IMR-90 (cell line): Measurements from ENCODE around the gene CEP55. TPM values are rescaled to one million over a fixed set of nuclear protein-coding genes. Genes with fewer than 3 reads are reported as not detected.
A peak's percentile ranks its signal among the peaks of the same experiment; 100 is the strongest.

Experiments
- ATAC-seq: fragments of 200-7000 bp; cut with Tn5 transposase; 2 replicates; pipeline ENCODE4 v1.9.1; 2020; ENCODE audit warnings: low read depth, mild to moderate bottlenecking, moderate library complexity
- BruUV-seq: library from RNA; stranded (reverse); fragments of 400-500 nt; replicated peaks from 2 replicates; lab custom pipeline; 2021; lab: Mats Ljungman, UMichigan
- CTCF ChIA-PET: fragments of 300-600 bp; formaldehyde crosslinking; extraction: SDS; loops from one replicate; lab custom pipeline; 2021; ENCODE audit warnings: antibody characterized with exemption; lab: Yijun Ruan, JAX
- POLR2A ChIA-PET: fragments of 300-600 bp; sonication (Branson Sonifier 250); formaldehyde crosslinking; loops from one replicate; lab custom pipeline; 2022; ENCODE audit warnings: antibody characterized with exemption; ENCODE audit not compliant: unreplicated experiment; lab: Charles Lee
- DNase-seq: peaks from one replicate; pipeline ENCODE4 v3.0.0; 2013
- H2AFZ ChIP-seq: replicated peaks from 2 replicates; pipeline ENCODE3; 2013; ENCODE audit warnings: low read length, mild to moderate bottlenecking; ENCODE audit not compliant: poor library complexity
- H2AK5ac ChIP-seq: 2 replicates; pipeline ENCODE4 v1.6.1; 2013; ENCODE audit warnings: low read depth, low read length, inconsistent platforms
- H2AK9ac ChIP-seq: replicated peaks from 2 replicates; pipeline ENCODE3; 2013; ENCODE audit warnings: mild to moderate bottlenecking, low read depth, low read length, moderate library complexity; ENCODE audit not compliant: poor library complexity
- H2BK120ac ChIP-seq: 2 replicates; pipeline ENCODE4 v1.6.1; 2013; ENCODE audit warnings: low read depth, low read length, inconsistent platforms
- H2BK15ac ChIP-seq: 3 replicates; pipeline ENCODE4 v1.6.1; 2013; ENCODE audit warnings: low read depth, low read length, inconsistent platforms
- H2BK20ac ChIP-seq: 2 replicates; pipeline ENCODE4 v1.6.1; 2013; ENCODE audit warnings: low read depth, mild to moderate bottlenecking, inconsistent platforms, low read length, moderate library complexity
- H2BK5ac ChIP-seq: 2 replicates; pipeline ENCODE4 v1.6.1; 2013; ENCODE audit warnings: mild to moderate bottlenecking, low read depth, low read length, inconsistent platforms; ENCODE audit not compliant: poor library complexity, severe bottlenecking
- H3K14ac ChIP-seq: replicated peaks from 2 replicates; pipeline ENCODE4 v1.6.1; 2013; ENCODE audit warnings: low read depth, low read length, inconsistent platforms
- H3K18ac ChIP-seq: 2 replicates; pipeline ENCODE4 v1.6.1; 2013; ENCODE audit warnings: low read depth, low read length, control low read depth
- H3K23ac ChIP-seq: 2 replicates; pipeline ENCODE4 v1.6.1; 2013; ENCODE audit warnings: low read depth, low read length, inconsistent platforms
- H3K27ac ChIP-seq: 2 replicates; pipeline ENCODE4 v1.5.1; 2013; ENCODE audit warnings: mild to moderate bottlenecking, control low read depth, low read length; ENCODE audit not compliant: insufficient read depth
- H3K27me3 ChIP-seq: 2 replicates; pipeline ENCODE4 v1.6.1; 2013; ENCODE audit warnings: low read length; ENCODE audit not compliant: control insufficient read depth, insufficient read depth
- H3K36me3 ChIP-seq: 2 replicates; pipeline ENCODE4 v1.6.1; 2013; ENCODE audit warnings: low read length, mixed read lengths; ENCODE audit not compliant: control insufficient read depth, insufficient read depth
- H3K4ac ChIP-seq: 2 replicates; pipeline ENCODE4 v1.6.1; 2013; ENCODE audit warnings: low read depth, low read length, inconsistent platforms
- H3K4me1 ChIP-seq: 2 replicates; pipeline ENCODE4 v1.6.1; 2013; ENCODE audit warnings: low read length, mixed read lengths; ENCODE audit not compliant: control insufficient read depth, insufficient read depth
- H3K4me2 ChIP-seq: 2 replicates; pipeline ENCODE4 v1.6.1; 2013; ENCODE audit warnings: low read depth, mild to moderate bottlenecking, control low read depth, low read length, moderate library complexity
- H3K4me3 ChIP-seq: 2 replicates; pipeline ENCODE4 v1.5.1; 2013; ENCODE audit warnings: low read depth, mild to moderate bottlenecking, control low read depth, low read length, moderate library complexity; ENCODE audit not compliant: insufficient read depth
- H3K56ac ChIP-seq: 2 replicates; pipeline ENCODE4 v1.6.1; 2013; ENCODE audit warnings: low read length, inconsistent platforms; ENCODE audit not compliant: insufficient read depth; ENCODE audit errors: extremely low read depth
- H3K79me1 ChIP-seq, 2 experiments: 2 replicates each; pipeline ENCODE4 v1.6.1; 2013; ENCODE audit warnings: low read length in 2 of 2, inconsistent platforms in 1 of 2, low read depth in 1 of 2
- H3K9ac ChIP-seq: 2 replicates; pipeline ENCODE4 v1.6.1; 2013; ENCODE audit warnings: low read depth, low read length, control low read depth
- H3K9me1 ChIP-seq: 2 replicates; pipeline ENCODE4 v1.6.1; 2013; ENCODE audit warnings: low read length, inconsistent platforms; ENCODE audit not compliant: insufficient read depth
- H3K9me3 ChIP-seq: 2 replicates; pipeline ENCODE4 v1.6.1; 2013; ENCODE audit warnings: low read length; ENCODE audit not compliant: control insufficient read depth, insufficient read depth
- H4K20me1 ChIP-seq: 2 replicates; pipeline ENCODE4 v1.6.1; 2013; ENCODE audit warnings: low read length, inconsistent platforms; ENCODE audit not compliant: insufficient read depth
- H4K5ac ChIP-seq: 2 replicates; pipeline ENCODE4 v1.6.1; 2013; ENCODE audit warnings: mild to moderate bottlenecking, low read depth, low read length, control low read depth
- H4K8ac ChIP-seq, 2 experiments: 2 replicates each; pipeline ENCODE4 v1.6.1; 2013; ENCODE audit warnings: low read depth in 2 of 2, low read length in 2 of 2, control low read depth in 1 of 2, inconsistent platforms in 1 of 2
- H4K91ac ChIP-seq: 2 replicates; pipeline ENCODE4 v1.6.1; 2013; ENCODE audit warnings: low read depth, low read length, inconsistent platforms; ENCODE audit not compliant: insufficient read depth
- BHLHE40 ChIP-seq: fragments of 150-350 bp; IDR thresholded peaks from 2 replicates; pipeline ENCODE4 v1.6.1; 2016; ENCODE audit warnings: mild to moderate bottlenecking, low read depth, low read length
- CEBPB ChIP-seq: IDR thresholded peaks from 2 replicates; pipeline ENCODE4 v1.6.1; 2012; ENCODE audit warnings: low read depth, low read length, improper control_type of control experiment
- CHD1 ChIP-seq: IDR thresholded peaks from 2 replicates; pipeline ENCODE4 v1.6.1; 2012; ENCODE audit warnings: low read depth, low read length, improper control_type of control experiment
- FOS ChIP-seq: fragments of 150-350 bp; IDR thresholded peaks from 2 replicates; pipeline ENCODE4 v1.6.1; 2016; ENCODE audit warnings: low read depth, low read length
- MAFK ChIP-seq: IDR thresholded peaks from 2 replicates; pipeline ENCODE4 v1.6.1; 2012; ENCODE audit warnings: low read depth, low read length, improper control_type of control experiment
- MAZ ChIP-seq: IDR thresholded peaks from 2 replicates; pipeline ENCODE4 v1.6.1; 2012; ENCODE audit warnings: low read depth, mild to moderate bottlenecking, low read length, improper control_type of control experiment, moderate library complexity, borderline replicate concordance
- MXI1 ChIP-seq: IDR thresholded peaks from 2 replicates; pipeline ENCODE4 v1.6.1; 2012; ENCODE audit warnings: low read depth, mild to moderate bottlenecking, low read length, moderate library complexity, borderline replicate concordance
- NFE2L2 ChIP-seq: fragments of 150-350 bp; IDR thresholded peaks from 2 replicates; pipeline ENCODE4 v1.6.1; 2016; ENCODE audit warnings: low read depth, mild to moderate bottlenecking, low read length
- POLR2A ChIP-seq: IDR thresholded peaks from 2 replicates; pipeline ENCODE4 v1.6.1; 2012; ENCODE audit warnings: mild to moderate bottlenecking, low read depth, low read length
- RAD21 ChIP-seq: IDR thresholded peaks from 2 replicates; pipeline ENCODE4 v1.6.1; 2012; ENCODE audit warnings: low read length, improper control_type of control experiment
- RCOR1 ChIP-seq: IDR thresholded peaks from 2 replicates; pipeline ENCODE4 v1.6.1; 2012; ENCODE audit warnings: mild to moderate bottlenecking, low read length, improper control_type of control experiment; ENCODE audit not compliant: insufficient replicate concordance
- RFX5 ChIP-seq: IDR thresholded peaks from 2 replicates; pipeline ENCODE4 v1.8.0; 2012; ENCODE audit warnings: low read depth, mild to moderate bottlenecking, low read length, moderate library complexity
- SMC3 ChIP-seq: fragments of 150-350 bp; IDR thresholded peaks from 2 replicates; pipeline ENCODE4 v1.6.1; 2016; ENCODE audit warnings: low read depth, mild to moderate bottlenecking, antibody characterized with exemption, low read length, moderate library complexity
- WGBS, 2 experiments: methylation state at CpG; one replicate each; pipeline versions ENCODE4 v1.1.5 to v1.1.7; 2013; ENCODE audit warnings: missing lambda C conversion rate in 2 of 2; ENCODE audit not compliant: insufficient read length in 1 of 2; ENCODE audit errors: extremely low coverage in 2 of 2; 5-methylcytosine and 5-hydroxymethylcytosine counted together
- dilution Hi-C: fragments of 300-500 bp; cut with HindIII; formaldehyde crosslinking; loops from one replicate; pipeline ENCODE4 v1.14.3; 2018; ENCODE audit warnings: low sequenced_read_pairs; ENCODE audit not compliant: unreplicated experiment
- in situ Hi-C: fragments of 300-500 bp; cut with MboI; formaldehyde crosslinking; loops from 3 replicates; pipeline ENCODE4 v1.14.3; 2019; ENCODE audit warnings: low sequenced_read_pairs, inconsistent platforms, mixed read lengths
- intact Hi-C: fragments of 100-400 bp; cut with micrococcal nuclease; formaldehyde crosslinking; loops from 2 replicates; pipeline ENCODE4 v1.10.0; 2022
- polyA plus RNA-seq, 3 experiments: library from polyadenylated mRNA; depleted of rRNA; stranded (reverse); fragments of >200 nt; gene quantifications; 2 replicates each; pipeline ENCODE4 v1.2.3, GENCODE V29; 2012; ENCODE audit warnings: low replicate concordance in 1 of 3
- total RNA-seq: library from RNA; depleted of rRNA; stranded (reverse); fragments of >200 nt; gene quantifications from 2 replicates; pipeline ENCODE4 v1.2.3, GENCODE V29; 2012
- TF ChIP-seq, protein P1 (sequence below): conservative IDR thresholded peaks from 2 replicates; pipeline ENCODE4 v1.5.1; 2012; ENCODE audit warnings: mild to moderate bottlenecking, low read depth, low read length, improper control_type of control experiment
- TF ChIP-seq, protein P2 (sequence below): fragments of 150-350 bp; IDR thresholded peaks from 2 replicates; pipeline ENCODE4 v1.6.1; 2017; ENCODE audit warnings: mild to moderate bottlenecking, antibody characterized with exemption, low read length, low read depth
- TF ChIP-seq, protein P3 (sequence below): fragments of 150-350 bp; IDR thresholded peaks from 2 replicates; pipeline ENCODE4 v1.6.1; 2016; ENCODE audit warnings: low read depth, mild to moderate bottlenecking, low read length, moderate library complexity, borderline replicate concordance

CEP55 gene
- total and polyA plus RNA-seq, 2 of the 4 experiments (the other 2 are of a cell fraction): 15.7 to 23.5 TPM

DNA sequence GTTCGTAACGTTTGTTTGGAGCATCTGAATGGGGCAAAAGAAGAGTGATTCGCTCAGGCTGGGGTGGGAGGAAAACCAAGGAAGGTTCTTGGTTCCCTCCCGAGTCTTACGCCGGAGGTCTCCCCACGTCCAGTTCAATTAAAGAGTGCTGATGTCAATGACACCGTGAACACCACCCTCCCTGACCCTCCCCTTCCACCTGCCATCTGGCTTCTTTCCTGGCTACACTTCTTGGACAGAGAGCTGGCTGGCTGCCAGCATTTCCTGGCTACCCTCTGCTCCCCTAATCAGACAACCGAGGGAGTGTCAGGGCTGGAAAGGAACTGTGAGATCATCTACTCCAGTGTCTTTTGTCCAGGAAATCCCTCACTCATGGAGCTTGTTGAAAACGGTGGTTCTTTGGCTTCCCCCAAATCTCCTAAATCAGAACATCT lies 46.0 kb downstream of the CEP55 start:
- 0 out of 2 replicates have a peak, but pooled peaks cover 2% of the 10 kb centered on the region for H3K4me1 ChIP-seq
- no peak overlapping the region for H3K56ac ChIP-seq
- no peak overlapping the region for H2AK9ac ChIP-seq
- no peak overlapping the region for H3K4ac ChIP-seq
- H3K23ac ChIP-seq: no peak overlapping the region
- H3K4me3 ChIP-seq: peak overlapping the region; percentile 14; the same call in 1 of the 2 replicates
- no peak overlapping the region for H3K18ac ChIP-seq
- peak; percentile 9 for DNase-seq
- H2AK5ac ChIP-seq: no peak overlapping the region
- POLR2A ChIA-PET: no interaction called here
- no TSS peak for BruUV-seq
- H3K9me1 ChIP-seq: peaks cover 3% of the 10 kb centered on the region; the same call in 1 of the 2 replicates
- H4K91ac ChIP-seq: no peak overlapping the region
- no peak overlapping the region for H2BK15ac ChIP-seq
- no peaks in the 10 kb centered on the region for H4K20me1 ChIP-seq
- H2BK20ac ChIP-seq: no peak overlapping the region
- H2BK120ac ChIP-seq: no peak overlapping the region
- CTCF ChIA-PET: interaction anchor here (0.6 to 1.5 kb wide), 5 partner anchors 9 to 138 kb away, joined by 3 to 6 read pairs (median 3); no protein-coding TSS in a partner anchor
- no peak for TF ChIP-seq CEBPB
- no peak for TF ChIP-seq NFE2L2
- TF ChIP-seq SMC3: no peak
- TF ChIP-seq MAZ: no peak
- no peak for TF ChIP-seq CHD1
- TF ChIP-seq, protein P1, sequence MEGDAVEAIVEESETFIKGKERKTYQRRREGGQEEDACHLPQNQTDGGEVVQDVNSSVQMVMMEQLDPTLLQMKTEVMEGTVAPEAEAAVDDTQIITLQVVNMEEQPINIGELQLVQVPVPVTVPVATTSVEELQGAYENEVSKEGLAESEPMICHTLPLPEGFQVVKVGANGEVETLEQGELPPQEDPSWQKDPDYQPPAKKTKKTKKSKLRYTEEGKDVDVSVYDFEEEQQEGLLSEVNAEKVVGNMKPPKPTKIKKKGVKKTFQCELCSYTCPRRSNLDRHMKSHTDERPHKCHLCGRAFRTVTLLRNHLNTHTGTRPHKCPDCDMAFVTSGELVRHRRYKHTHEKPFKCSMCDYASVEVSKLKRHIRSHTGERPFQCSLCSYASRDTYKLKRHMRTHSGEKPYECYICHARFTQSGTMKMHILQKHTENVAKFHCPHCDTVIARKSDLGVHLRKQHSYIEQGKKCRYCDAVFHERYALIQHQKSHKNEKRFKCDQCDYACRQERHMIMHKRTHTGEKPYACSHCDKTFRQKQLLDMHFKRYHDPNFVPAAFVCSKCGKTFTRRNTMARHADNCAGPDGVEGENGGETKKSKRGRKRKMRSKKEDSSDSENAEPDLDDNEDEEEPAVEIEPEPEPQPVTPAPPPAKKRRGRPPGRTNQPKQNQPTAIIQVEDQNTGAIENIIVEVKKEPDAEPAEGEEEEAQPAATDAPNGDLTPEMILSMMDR: no peak
- TF ChIP-seq POLR2A: no peak
- no peak for TF ChIP-seq RFX5
- no peak for TF ChIP-seq RCOR1
- TF ChIP-seq, protein P2, sequence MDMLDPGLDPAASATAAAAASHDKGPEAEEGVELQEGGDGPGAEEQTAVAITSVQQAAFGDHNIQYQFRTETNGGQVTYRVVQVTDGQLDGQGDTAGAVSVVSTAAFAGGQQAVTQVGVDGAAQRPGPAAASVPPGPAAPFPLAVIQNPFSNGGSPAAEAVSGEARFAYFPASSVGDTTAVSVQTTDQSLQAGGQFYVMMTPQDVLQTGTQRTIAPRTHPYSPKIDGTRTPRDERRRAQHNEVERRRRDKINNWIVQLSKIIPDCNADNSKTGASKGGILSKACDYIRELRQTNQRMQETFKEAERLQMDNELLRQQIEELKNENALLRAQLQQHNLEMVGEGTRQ: no peak
- no peak for TF ChIP-seq BHLHE40
- no peak for TF ChIP-seq RAD21
- no peak for TF ChIP-seq FOS
- TF ChIP-seq, protein P3, sequence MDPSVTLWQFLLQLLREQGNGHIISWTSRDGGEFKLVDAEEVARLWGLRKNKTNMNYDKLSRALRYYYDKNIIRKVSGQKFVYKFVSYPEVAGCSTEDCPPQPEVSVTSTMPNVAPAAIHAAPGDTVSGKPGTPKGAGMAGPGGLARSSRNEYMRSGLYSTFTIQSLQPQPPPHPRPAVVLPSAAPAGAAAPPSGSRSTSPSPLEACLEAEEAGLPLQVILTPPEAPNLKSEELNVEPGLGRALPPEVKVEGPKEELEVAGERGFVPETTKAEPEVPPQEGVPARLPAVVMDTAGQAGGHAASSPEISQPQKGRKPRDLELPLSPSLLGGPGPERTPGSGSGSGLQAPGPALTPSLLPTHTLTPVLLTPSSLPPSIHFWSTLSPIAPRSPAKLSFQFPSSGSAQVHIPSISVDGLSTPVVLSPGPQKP: no peak
- no peak for TF ChIP-seq MXI1
- no peak for TF ChIP-seq MAFK
- no peak overlapping the region for H3K9ac ChIP-seq
- no peaks in the 10 kb centered on the region; the same call in 1 of the 2 replicates for H3K27me3 ChIP-seq
- H3K4me2 ChIP-seq: peak overlapping the region; percentile 77
- WGBS, 2 experiments: 0% methylated on average over 1 of the region's 10 CpGs; no CpG with 5 or more reads in 1 of the 2 experiments
- H2AFZ ChIP-seq: peak overlapping the region; percentile 53
- H4K5ac ChIP-seq: no peak overlapping the region
- no peak overlapping the region for H4K8ac ChIP-seq
- H2BK5ac ChIP-seq: no peak overlapping the region
- no peaks in the 10 kb centered on the region for H3K79me1 ChIP-seq
- intact Hi-C loops: loop anchor here (2.0 kb wide), 1 partner anchor 138 kb away; no protein-coding TSS in a partner anchor
- dilution Hi-C loops: no loop called here
- H3K14ac ChIP-seq: 0 out of 2 replicates have a peak overlapping the region, but pooled peaks have one; percentile 16
- H3K36me3 ChIP-seq: no peaks in the 10 kb centered on the region
- no peak overlapping the region for H3K27ac ChIP-seq
- ATAC-seq: peak; percentile 61
- H3K9me3 ChIP-seq: no peaks in the 10 kb centered on the region
- in situ Hi-C loops: no loop called here
